Measurements from ENCODE around the gene RAB40C. TPM values are rescaled to one million over a fixed set of nuclear protein-coding genes. Genes with fewer than 3 reads are reported as not detected.

The RAB40C gene
- total and polyA plus RNA-seq, 9 of the 15 experiments (the other 6 are each of a cell fraction or from before 2014, with no cell fraction given), result 0.17 to 23.4 (median 8.7) TPM

GRCh38 chr16:567373-568256 lies 22.3 kb upstream of the RAB40C start (continued):
- no peak for TF ChIP-seq CBX2 (IDR thresholded peaks at IDR 0.05; ENCODE audit: insufficient read depth, low read length, poor library complexity, severe bottlenecking)
- TF ChIP-seq SMARCA5 (IDR thresholded peaks at IDR 0.05), result no peak
- TF ChIP-seq TARDBP (IDR thresholded peaks at IDR 0.05), result no peak
- TF ChIP-seq MTA3 (IDR thresholded peaks at IDR 0.05; ENCODE audit: borderline replicate concordance), result no peak
- TF ChIP-seq VEZF1 (CRISPR knock-in tag; IDR thresholded peaks at IDR 0.05), result peak; percentile 7
- no peak for TF ChIP-seq MAFF (IDR thresholded peaks at IDR 0.05; ENCODE audit: low read length)
- TF ChIP-seq ZBTB11 (CRISPR knock-in tag; IDR thresholded peaks at IDR 0.05), result 0 out of 6 replicates have a peak, but pooled peaks of 2 of the 3 experiments have one; percentile 3 to 24
- 0 out of 2 replicates have a peak, but pooled peaks have one; percentile 8 for TF ChIP-seq THAP12 (CRISPR knock-in tag; IDR thresholded peaks at IDR 0.05)
- TF ChIP-seq RAD21 (CRISPR knock-in tag; conservative IDR thresholded peaks at IDR 0.05 in 1 of 2, IDR thresholded peaks at IDR 0.05 in 1 of 2), result no peak
- no peak for TF ChIP-seq FOXJ2 (tag; IDR thresholded peaks at IDR 0.05)
- TF ChIP-seq MYNN (IDR thresholded peaks at IDR 0.05), result no peak
- no peak for TF ChIP-seq MYNN (CRISPR knock-in tag; IDR thresholded peaks at IDR 0.05)
- no peak for TF ChIP-seq POU5F1 (IDR thresholded peaks at IDR 0.05; ENCODE audit: borderline replicate concordance, low read depth, low read length, partially characterized antibody)
